Tibial nerve (tissue), 3 donors: ENCODE data around the gene NUAK1.

Experiments
- CTCF ChIP-seq, 5 experiments: fragments of 200-600 bp in 3 of 5; fragments of 450-650 bp in 2 of 5; sonication (generic) in 3 of 5; IDR thresholded peaks; one replicate each; pipeline ENCODE4 v1.5.1; 2016 to 2019; ENCODE audit warnings: antibody characterized with exemption in 5 of 5, mild to moderate bottlenecking in 3 of 5, moderate library complexity in 2 of 5
- POLR2A ChIP-seq, 2 donors: fragments of 450-650 bp; IDR thresholded peaks; one replicate each; pipeline ENCODE4 v1.6.1; 2017; ENCODE audit warnings: antibody characterized with exemption in 2 of 2, mild to moderate bottlenecking in 2 of 2, moderate library complexity in 2 of 2

GRCh38 chr12:106125351-106126095, 13.2 kb downstream of the NUAK1 start:
- no peak for TF ChIP-seq CTCF (IDR thresholded peaks at IDR 0.05)
- no peak for TF ChIP-seq POLR2A (IDR thresholded peaks at IDR 0.05)
